Trophoblast cell (in vitro differentiated cells and primary cell): ENCODE measurements around the gene CDSN.
A peak's percentile ranks its signal among the peaks of the same experiment; 100 is the strongest.

ENCODE experiments used
- DNase-seq, 2 donors: peaks; one replicate each; pipeline ENCODE4 v3.0.0-alpha.2; 2016
- H2AFZ ChIP-seq: 2 replicates; pipeline ENCODE4 v1.6.1; 2013; ENCODE audit warnings: low read length, moderate library complexity, mild to moderate bottlenecking; ENCODE audit not compliant: insufficient read depth, poor library complexity
- H2AK5ac ChIP-seq: 2 replicates; pipeline ENCODE4 v1.6.1; 2013; ENCODE audit warnings: mild to moderate bottlenecking, low read length
- H2BK120ac ChIP-seq: 2 replicates; pipeline ENCODE4 v1.6.1; 2013; ENCODE audit warnings: low read length, mild to moderate bottlenecking, moderate library complexity; ENCODE audit not compliant: insufficient read depth, poor library complexity
- H2BK12ac ChIP-seq: 2 replicates; pipeline ENCODE4 v1.6.1; 2013; ENCODE audit warnings: mild to moderate bottlenecking, low read length, moderate library complexity
- H2BK5ac ChIP-seq: 2 replicates; pipeline ENCODE4 v1.6.1; 2013; ENCODE audit warnings: low read length, low read depth, moderate library complexity, mild to moderate bottlenecking; ENCODE audit not compliant: poor library complexity
- H3K14ac ChIP-seq: 2 replicates; pipeline ENCODE4 v1.6.1; 2013; ENCODE audit warnings: mild to moderate bottlenecking, low read length
- H3K18ac ChIP-seq: 2 replicates; pipeline ENCODE4 v1.6.1; 2013; ENCODE audit warnings: mild to moderate bottlenecking, low read length
- H3K23ac ChIP-seq: 2 replicates; pipeline ENCODE4 v1.6.1; 2013; ENCODE audit warnings: low read length
- H3K27ac ChIP-seq: 2 replicates; pipeline ENCODE4 v1.5.1; 2013; ENCODE audit warnings: low read depth, mild to moderate bottlenecking, inconsistent platforms, low read length, moderate library complexity
- H3K27me3 ChIP-seq: 2 replicates; pipeline ENCODE4 v1.6.1; 2013; ENCODE audit warnings: inconsistent platforms, mild to moderate bottlenecking, low read length, moderate library complexity; ENCODE audit not compliant: insufficient read depth
- H3K36me3 ChIP-seq, 2 experiments: 1 replicate in 1 of 2; 2 replicates in 1 of 2; pipeline ENCODE4 v1.6.1; 2013; ENCODE audit warnings: low read length in 2 of 2, mild to moderate bottlenecking in 2 of 2, moderate library complexity in 1 of 2; ENCODE audit not compliant: insufficient read depth in 2 of 2, control insufficient read depth in 1 of 2
- H3K4ac ChIP-seq: 2 replicates; pipeline ENCODE4 v1.6.1; 2013; ENCODE audit warnings: low read depth, mild to moderate bottlenecking, low read length, moderate library complexity
- H3K4me1 ChIP-seq, 2 experiments: 1 replicate in 1 of 2; 2 replicates in 1 of 2; pipeline ENCODE4 v1.6.1; 2013; ENCODE audit warnings: low read length in 2 of 2, mild to moderate bottlenecking in 2 of 2, moderate library complexity in 1 of 2; ENCODE audit not compliant: insufficient read depth in 2 of 2, control insufficient read depth in 1 of 2
- H3K4me2 ChIP-seq: 2 replicates; pipeline ENCODE4 v1.6.1; 2013; ENCODE audit warnings: inconsistent platforms, mild to moderate bottlenecking, low read length, moderate library complexity
- H3K4me3 ChIP-seq: 2 replicates; pipeline ENCODE4 v1.5.1; 2013; ENCODE audit warnings: mild to moderate bottlenecking, low read depth, low read length, inconsistent platforms
- H3K79me1 ChIP-seq: one replicate; pipeline ENCODE4 v1.6.1; 2013; ENCODE audit warnings: low read length
- H3K79me2 ChIP-seq: 2 replicates; pipeline ENCODE4 v1.6.1; 2013; ENCODE audit warnings: low read length, mild to moderate bottlenecking; ENCODE audit not compliant: control insufficient read depth, insufficient read depth, poor library complexity
- H3K9ac ChIP-seq: 2 replicates; pipeline ENCODE4 v1.6.1; 2013; ENCODE audit warnings: mild to moderate bottlenecking, low read length
- H3K9me3 ChIP-seq: 2 replicates; pipeline ENCODE4 v1.6.1; 2013; ENCODE audit warnings: low read depth, mild to moderate bottlenecking, control low read depth, inconsistent platforms, low read length; ENCODE audit not compliant: insufficient read depth
- H4K12ac ChIP-seq: 2 replicates; pipeline ENCODE4 v1.6.1; 2013; ENCODE audit warnings: low read depth, mild to moderate bottlenecking, low read length, moderate library complexity
- H4K8ac ChIP-seq: 2 replicates; pipeline ENCODE4 v1.6.1; 2013; ENCODE audit warnings: low read depth, mild to moderate bottlenecking, low read length, moderate library complexity
- H4K91ac ChIP-seq: one replicate; pipeline ENCODE4 v1.6.1; 2013; ENCODE audit warnings: low read depth, mild to moderate bottlenecking, low read length, moderate library complexity
- WGBS: extraction: QIAGEN DNeasy Blood & Tissue Kit; methylation state at CpG from one replicate; pipeline ENCODE4 v1.1.7; 2013; ENCODE audit warnings: missing lambda C conversion rate; ENCODE audit not compliant: insufficient read length, insufficient coverage; ENCODE audit errors: extremely low coverage; 5-methylcytosine and 5-hydroxymethylcytosine counted together

CDSN gene

DNA sequence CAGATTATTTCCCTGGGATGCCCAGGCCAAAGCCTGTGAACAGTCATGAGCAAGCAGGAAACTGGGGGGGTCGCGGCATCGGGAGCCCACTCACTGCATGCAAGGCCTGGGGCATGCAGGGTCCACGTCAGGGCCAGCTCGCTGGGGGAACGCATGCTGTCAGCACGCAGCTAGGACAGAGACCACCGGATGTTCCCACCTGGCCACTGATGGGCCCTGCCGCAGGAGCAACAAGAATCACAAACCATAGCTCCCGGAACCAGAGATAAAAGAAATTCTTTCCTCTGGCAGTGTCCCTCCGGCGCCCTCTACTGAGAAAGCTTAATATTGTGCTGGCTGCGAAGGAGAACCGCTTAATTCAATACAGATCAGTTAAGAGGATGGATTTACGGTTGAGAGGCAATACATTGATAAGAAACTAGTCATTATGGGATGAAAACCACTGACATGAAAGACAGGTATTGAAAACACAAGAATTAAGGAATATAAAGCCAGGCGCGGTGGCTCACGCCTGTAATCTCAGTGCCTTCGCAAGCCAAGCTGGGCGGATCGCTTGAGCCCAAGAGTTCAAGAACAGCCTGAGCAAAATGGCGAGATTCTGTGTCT is 40.5 kb downstream of the CDSN start:
- Histone ChIP-seq H4K12ac (no peak overlapping the region), H2AK5ac (no peak overlapping the region), H3K9me3 (no peaks in the 10 kb centered on the region), H3K9ac (no peak overlapping the region), H2BK120ac (no peak overlapping the region), H3K4ac (no peak overlapping the region), H3K14ac (no peak overlapping the region), H4K8ac (no peak overlapping the region), H3K23ac (no peak overlapping the region), H2AFZ (peak overlapping the region; percentile 3), H3K79me1 (peaks cover 2% of the 10 kb centered on the region), H2BK5ac (no peak overlapping the region), H3K18ac (no peak overlapping the region), H3K4me2 (no peak overlapping the region), H3K79me2 (no peaks in the 10 kb centered on the region), H3K4me1 (peaks cover 3% of the 10 kb centered on the region in 2 experiments), H3K4me3 (no peak overlapping the region), H3K27ac (no peak overlapping the region), H2BK12ac (no peak overlapping the region), H3K27me3 (no peaks in the 10 kb centered on the region), H4K91ac (no peak overlapping the region), H3K36me3 (no peaks in the 10 kb centered on the region)
- WGBS, result no CpG with 5 or more reads among the region's 22 CpGs
- DNase-seq, result peak; percentile 50 to 80

DNA sequence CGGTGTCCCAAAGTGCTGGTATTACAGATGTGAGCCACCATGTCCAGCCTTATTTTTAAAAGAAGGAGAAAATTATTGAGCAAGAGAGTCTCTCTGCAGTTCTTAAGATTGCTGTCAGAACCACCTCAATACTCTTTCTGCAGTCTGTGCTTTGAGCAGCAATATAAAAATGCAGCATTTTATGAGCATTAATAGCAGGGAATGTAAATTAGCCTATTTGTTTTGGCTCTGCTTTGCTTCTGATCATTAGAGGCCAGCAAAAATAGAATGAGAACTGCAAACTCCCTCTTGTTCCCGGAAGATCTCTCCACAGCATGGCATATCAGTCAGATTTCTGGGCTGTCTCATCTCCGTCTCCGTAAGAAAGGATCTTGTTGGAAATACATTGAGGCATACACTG is 43.6 kb downstream of the CDSN start:
- no CpG with 5 or more reads among the region's 4 CpGs for WGBS
- no peak overlapping the region for H3K14ac ChIP-seq
- no peak overlapping the region for H4K12ac ChIP-seq
- no peaks in the 10 kb centered on the region for H3K9me3 ChIP-seq
- H3K27me3 ChIP-seq, result no peaks in the 10 kb centered on the region
- no peak overlapping the region for H2AK5ac ChIP-seq
- H4K8ac ChIP-seq, result no peak overlapping the region
- no peak overlapping the region for H3K23ac ChIP-seq
- H3K79me2 ChIP-seq, result no peaks in the 10 kb centered on the region
- no peak overlapping the region for H3K4me3 ChIP-seq
- no peak overlapping the region for H3K4ac ChIP-seq
- H3K4me2 ChIP-seq, result no peak overlapping the region
- no peak for DNase-seq
- peak overlapping the region; percentile 86 for H2BK12ac ChIP-seq
- H3K4me1 ChIP-seq, result peaks cover 3 to 6% of the 10 kb centered on the region in 2 experiments
- H3K79me1 ChIP-seq, result peaks cover 2% of the 10 kb centered on the region
- no peak overlapping the region for H2AFZ ChIP-seq
- no peaks in the 10 kb centered on the region for H3K36me3 ChIP-seq
- no peak overlapping the region for H3K9ac ChIP-seq
- H4K91ac ChIP-seq, result peak overlapping the region; percentile 67
- peak overlapping the region; percentile 29 for H2BK5ac ChIP-seq
- H3K18ac ChIP-seq, result no peak overlapping the region
- H2BK120ac ChIP-seq, result peak overlapping the region; percentile 39
- no peak overlapping the region for H3K27ac ChIP-seq

DNA sequence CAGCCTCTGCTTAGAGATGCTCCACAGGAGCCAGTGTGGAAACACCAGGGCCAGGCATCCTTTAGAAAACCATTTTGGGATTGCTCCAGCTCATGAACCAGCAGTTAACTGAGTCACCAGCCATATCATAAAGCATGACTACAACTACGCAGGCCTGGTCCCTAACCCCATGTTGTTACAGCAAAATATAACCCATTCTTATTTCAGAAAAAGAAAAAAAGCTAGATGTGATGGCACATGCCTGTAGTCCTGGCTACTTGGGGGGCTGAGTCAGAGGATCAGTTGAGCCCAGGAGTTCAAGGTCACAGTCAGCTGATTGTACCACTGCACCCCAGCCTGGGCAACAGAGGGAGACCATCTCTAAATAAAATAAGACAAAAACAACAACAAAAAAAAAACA is 44.7 kb downstream of the CDSN start:
- Histone ChIP-seq H4K91ac (no peak overlapping the region), H3K18ac (no peak overlapping the region)
- WGBS, result no CpG with 5 or more reads among the region's 1 CpG

DNA sequence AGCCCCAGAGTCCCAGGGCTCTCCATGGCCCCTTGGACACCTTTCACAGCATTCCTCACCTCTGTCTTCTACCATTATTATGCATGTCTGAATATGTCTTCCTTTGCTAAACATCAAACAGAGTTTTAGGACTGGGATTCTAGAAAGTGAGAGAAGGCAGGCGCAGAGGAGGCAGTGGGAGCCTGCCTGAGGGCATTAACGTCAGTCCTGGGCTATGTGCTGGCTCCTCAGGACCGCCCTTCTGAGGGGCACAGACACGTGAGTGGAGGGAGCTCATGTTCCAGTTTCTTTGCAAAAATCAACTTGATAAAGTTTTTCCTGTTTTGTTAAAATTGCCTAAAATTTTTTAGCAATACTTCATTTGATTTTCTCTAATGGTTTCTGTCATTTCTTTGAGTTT is 45.8 kb downstream of the CDSN start:
- Histone ChIP-seq H2AFZ (no peak overlapping the region), H4K8ac (no peak overlapping the region), H2AK5ac (no peak overlapping the region), H3K18ac (no peak overlapping the region), H3K27me3 (no peaks in the 10 kb centered on the region), H3K79me2 (no peaks in the 10 kb centered on the region), H3K23ac (no peak overlapping the region), H3K9ac (no peak overlapping the region), H3K4me3 (no peak overlapping the region), H3K4ac (no peak overlapping the region), H3K4me1 (peaks cover 3 to 5% of the 10 kb centered on the region in 2 experiments), H3K79me1 (peaks cover 2% of the 10 kb centered on the region), H4K12ac (no peak overlapping the region), H3K14ac (no peak overlapping the region), H3K9me3 (no peaks in the 10 kb centered on the region), H3K36me3 (no peaks in the 10 kb centered on the region), H3K27ac (no peak overlapping the region), H2BK5ac (no peak overlapping the region), H2BK12ac (no peak overlapping the region), H2BK120ac (no peak overlapping the region), H3K4me2 (no peak overlapping the region), H4K91ac (no peak overlapping the region)
- no CpG with 5 or more reads among the region's 4 CpGs for WGBS
- DNase-seq, result peak in 1 of 2 donors; percentile 48

More for the DNA sequence above, 44.7 kb downstream of the CDSN start:
- no peak overlapping the region for H3K4me2 ChIP-seq
- H3K23ac ChIP-seq, result no peak overlapping the region
- H3K27ac ChIP-seq, result no peak overlapping the region
- H4K8ac ChIP-seq, result no peak overlapping the region
- no peaks in the 10 kb centered on the region for H3K36me3 ChIP-seq
- H3K4me3 ChIP-seq, result no peak overlapping the region
- H2BK12ac ChIP-seq, result peak overlapping the region; percentile 2
- H3K9ac ChIP-seq, result no peak overlapping the region
- no peaks in the 10 kb centered on the region for H3K27me3 ChIP-seq
- H3K14ac ChIP-seq, result no peak overlapping the region
- no peaks in the 10 kb centered on the region for H3K79me2 ChIP-seq
- no peak overlapping the region for H3K4ac ChIP-seq
- peak overlapping the region; percentile 17 for H2BK120ac ChIP-seq
- H3K79me1 ChIP-seq, result peaks cover 2% of the 10 kb centered on the region
- no peaks in the 10 kb centered on the region for H3K9me3 ChIP-seq
- no peak overlapping the region for H2AK5ac ChIP-seq
- peaks cover 3 to 6% of the 10 kb centered on the region in 2 experiments for H3K4me1 ChIP-seq
- H2AFZ ChIP-seq, result no peak overlapping the region
- H2BK5ac ChIP-seq, result no peak overlapping the region
- no peak for DNase-seq
- no peak overlapping the region for H4K12ac ChIP-seq
